NT2/D1 (cell line): ENCODE results near the gene KNOP1.
A peak's percentile ranks its signal among the peaks of the same experiment; 100 is the strongest.
"Not testable (repeated sequence)": the region's sequence is repeated elsewhere in the genome, so short reads cannot be mapped to it uniquely, and the experiment has no call there.

Source experiments
- DNase-seq: peaks from one replicate; pipeline ENCODE4 v3.0.0-alpha.2; 2011; ENCODE audit warnings: low read depth, low spot score
- H3K27me3 ChIP-seq: 2 replicates; pipeline ENCODE4 v1.6.0; 2011; ENCODE audit warnings: mild to moderate bottlenecking; ENCODE audit not compliant: insufficient read length, insufficient read depth
- H3K36me3 ChIP-seq: 2 replicates; pipeline ENCODE4 v1.6.1; 2011; ENCODE audit warnings: mild to moderate bottlenecking, low read length, mixed read lengths; ENCODE audit not compliant: insufficient read depth, insufficient read length
- H3K4me1 ChIP-seq: 2 replicates; pipeline ENCODE4 v1.5.1; 2011; ENCODE audit not compliant: insufficient read depth, insufficient read length
- H3K4me3 ChIP-seq: 2 replicates; pipeline ENCODE4 v1.5.1; 2011; ENCODE audit warnings: low read depth; ENCODE audit not compliant: insufficient read length
- H3K9ac ChIP-seq: 2 replicates; pipeline ENCODE4 v1.6.0; 2011; ENCODE audit warnings: low read depth; ENCODE audit not compliant: insufficient read length
- H3K9me3 ChIP-seq: 2 replicates; pipeline ENCODE4 v1.5.1; 2011; ENCODE audit warnings: mild to moderate bottlenecking, low read length; ENCODE audit not compliant: insufficient read depth
- SUZ12 ChIP-seq: IDR thresholded peaks from 2 replicates; pipeline ENCODE4 v1.6.1; 2011; ENCODE audit not compliant: insufficient read length, insufficient read depth; ENCODE audit errors: extremely low read depth
- YY1 ChIP-seq: IDR thresholded peaks from 2 replicates; pipeline ENCODE4 v1.6.1; 2011; ENCODE audit not compliant: insufficient read length, insufficient read depth
- ZNF274 ChIP-seq: IDR thresholded peaks from 2 replicates; pipeline ENCODE4 v1.6.1; 2011; ENCODE audit warnings: mild to moderate bottlenecking, low read depth, low read length

Gene KNOP1

DNA sequence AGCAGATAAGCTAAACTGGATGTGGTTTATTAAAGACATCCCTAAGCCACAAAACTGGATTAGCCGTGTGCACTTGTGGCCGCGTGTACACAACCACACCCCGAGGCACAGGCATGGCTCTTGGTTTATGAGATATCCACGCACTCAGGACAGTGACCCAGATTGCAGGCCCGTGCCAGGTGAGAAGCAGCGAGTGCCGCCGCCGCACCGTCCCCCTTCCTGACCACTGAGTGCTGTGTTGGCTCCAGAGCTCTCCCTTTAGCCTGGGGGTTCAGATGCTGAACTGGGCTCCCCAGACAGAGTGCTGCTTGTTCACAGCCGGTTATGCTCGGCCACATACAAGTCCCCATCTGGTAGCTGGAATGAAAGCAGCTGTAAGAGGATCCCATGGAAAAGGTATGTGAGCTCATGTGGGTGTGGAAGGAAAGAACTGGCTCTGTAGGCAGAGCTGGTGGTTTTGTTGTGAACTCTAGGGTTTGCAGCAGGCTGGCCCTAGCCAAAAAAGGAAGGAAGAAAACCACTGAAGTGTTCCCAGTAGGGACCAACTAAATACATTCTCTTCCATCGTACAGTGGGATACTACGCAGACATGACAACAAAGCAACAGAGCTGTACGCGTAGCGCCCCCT is 29.5 kb downstream of the KNOP1 start:
- Histone ChIP-seq H3K27me3 (no peaks in the 10 kb centered on the region), H3K9me3 (peaks cover 8% of the 10 kb centered on the region), H3K4me1 (peaks cover 6% of the 10 kb centered on the region), H3K9ac (no peak overlapping the region), H3K36me3 (peaks cover 49% of the 10 kb centered on the region), H3K4me3 (no peak overlapping the region)
- no peak for TF ChIP-seq SUZ12
- no peak for TF ChIP-seq YY1
- no peak for DNase-seq

DNA sequence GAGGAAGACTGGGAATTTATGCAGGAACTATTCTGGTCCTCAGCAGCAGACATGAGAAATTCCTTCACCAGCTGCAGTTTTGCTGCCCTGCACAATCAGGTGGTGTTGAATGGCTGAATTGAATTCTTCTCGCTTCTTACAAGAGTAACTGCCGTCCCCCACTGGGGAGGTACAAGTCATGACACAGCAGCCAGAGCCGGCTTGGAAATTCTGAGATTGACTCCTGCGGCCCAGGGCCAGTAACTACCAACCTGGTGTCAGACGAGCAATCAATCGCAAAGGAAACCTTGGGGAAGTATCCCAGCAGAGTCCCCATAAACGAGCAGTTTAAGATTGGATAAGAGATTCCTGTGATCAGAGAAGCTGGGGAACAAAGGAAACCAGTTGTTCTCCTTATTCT is 30.7 kb downstream of the KNOP1 start:
- Histone ChIP-seq H3K4me3 (no peak overlapping the region), H3K4me1 (peaks cover 6% of the 10 kb centered on the region), H3K27me3 (no peaks in the 10 kb centered on the region), H3K9me3 (peaks cover 13% of the 10 kb centered on the region), H3K9ac (no peak overlapping the region), H3K36me3 (peaks cover 52% of the 10 kb centered on the region)
- peak; percentile 39 for DNase-seq
- TF ChIP-seq YY1, result no peak
- TF ChIP-seq ZNF274, result no peak
- TF ChIP-seq SUZ12, result no peak

DNA sequence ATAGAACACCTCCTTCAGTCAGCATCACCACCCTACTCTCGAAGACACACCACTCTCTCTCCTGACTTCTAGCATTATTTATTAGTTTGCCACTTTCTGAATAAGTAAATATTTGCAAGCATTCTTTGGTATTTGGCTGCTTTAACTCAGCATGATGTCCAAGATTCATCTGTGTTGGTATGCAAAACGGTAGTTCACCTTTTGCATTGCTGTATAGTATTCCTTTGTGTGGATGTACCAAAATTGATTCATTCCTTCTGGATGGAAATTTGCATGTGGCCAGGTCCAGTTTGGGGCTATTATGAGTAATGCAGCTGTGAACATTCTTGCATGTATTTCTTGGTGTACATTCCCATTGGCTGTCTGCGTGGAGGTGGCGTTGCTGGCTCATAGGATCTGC is 32.9 kb downstream of the KNOP1 start:
- TF ChIP-seq ZNF274, result no peak
- TF ChIP-seq SUZ12, result no peak
- no peak for TF ChIP-seq YY1
- Histone ChIP-seq H3K4me3 (no peak overlapping the region), H3K4me1 (peaks cover 3% of the 10 kb centered on the region), H3K36me3 (peaks cover 47% of the 10 kb centered on the region), H3K9ac (no peak overlapping the region), H3K9me3 (peaks cover 13% of the 10 kb centered on the region), H3K27me3 (no peaks in the 10 kb centered on the region)
- DNase-seq, result no peak

GRCh38 chr16:19683453-19684236 is 34.4 kb downstream of the KNOP1 start:
- peaks cover 3% of the 10 kb centered on the region for H3K4me1 ChIP-seq
- H3K36me3 ChIP-seq, result peaks cover 49% of the 10 kb centered on the region
- peaks cover 13% of the 10 kb centered on the region for H3K9me3 ChIP-seq
- H3K9ac ChIP-seq, result no peak overlapping the region
- H3K27me3 ChIP-seq, result no peaks in the 10 kb centered on the region
- DNase-seq, result no peak
- TF ChIP-seq YY1 (no peak), ZNF274 (no peak), SUZ12 (no peak)
- no peak overlapping the region for H3K4me3 ChIP-seq

- Histone ChIP-seq H3K27me3 (no peaks in the 10 kb centered on the region), H3K9me3 (peaks cover 13% of the 10 kb centered on the region), H3K4me1 (no peaks in the 10 kb centered on the region), H3K9ac (no peak overlapping the region), H3K36me3 (peaks cover 50% of the 10 kb centered on the region), H3K4me3 (no peak overlapping the region)
- TF ChIP-seq SUZ12 (no peak), ZNF274 (no peak), YY1 (no peak)
- no peak for DNase-seq
These were observed 36.4 kb downstream of the KNOP1 start for GRCh38 chr16:19681637-19682036.

DNA sequence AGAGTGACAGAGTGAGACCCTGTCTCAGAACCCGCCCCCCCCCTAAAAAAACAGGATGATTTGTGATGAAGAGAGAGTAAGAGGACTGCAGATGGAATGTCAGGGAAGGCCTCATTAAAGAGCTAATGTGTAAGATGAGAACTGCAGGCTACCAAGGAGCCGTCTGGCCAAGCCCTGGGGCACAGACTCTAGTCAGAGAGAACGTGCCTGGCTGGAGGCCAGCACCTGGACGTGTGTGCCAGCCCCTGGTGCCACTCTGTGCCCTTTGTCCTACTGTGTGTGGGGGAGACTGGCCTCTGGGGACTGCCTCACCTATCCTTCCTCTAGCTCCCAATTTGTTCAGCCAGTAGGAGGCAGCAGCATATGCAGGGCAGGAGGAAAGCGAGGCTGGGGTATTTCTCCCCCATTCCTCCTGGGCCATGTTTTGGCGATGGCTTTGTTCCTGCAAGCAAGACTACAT is 37.1 kb downstream of the KNOP1 start:
- Histone ChIP-seq H3K4me1 (no peaks in the 10 kb centered on the region), H3K9ac (no peak overlapping the region), H3K9me3 (peaks cover 13% of the 10 kb centered on the region), H3K4me3 (no peak overlapping the region), H3K27me3 (no peaks in the 10 kb centered on the region), H3K36me3 (peaks cover 54% of the 10 kb centered on the region)
- TF ChIP-seq ZNF274, result no peak
- TF ChIP-seq SUZ12, result no peak
- TF ChIP-seq YY1, result no peak
- no peak for DNase-seq

- DNase-seq, H3K9me3 ChIP-seq, H3K4me3 ChIP-seq, H3K27me3 ChIP-seq, H3K4me1 ChIP-seq, H3K9ac ChIP-seq: not testable (repeated sequence)
- H3K36me3 ChIP-seq, result peaks cover 52% of the 10 kb centered on the region
These were observed 38.7 kb downstream of the KNOP1 start for GRCh38 chr16:19679281-19679680.
